K562 (cell line): ENCODE results near the gene TMEM187. TPM values are rescaled to one million over a fixed set of nuclear protein-coding genes. Genes with fewer than 3 reads are reported as not detected.

Experiments
- ARID1B ChIP-seq: fragments of 450-650 bp; IDR thresholded peaks from 2 replicates; pipeline ENCODE4 v1.6.1; 2016; ENCODE audit warnings: antibody characterized with exemption, mild to moderate bottlenecking, inconsistent platforms
- ATF6 ChIP-seq: sonication (generic); formaldehyde crosslinking; IDR thresholded peaks from 2 replicates; pipeline ENCODE4 v1.4.0; 2020; ENCODE audit warnings: mild to moderate bottlenecking, missing genetic modification reagents
- BCL6 ChIP-seq: fragments of 250-450 bp; sonication (Bioruptor Pico); IDR thresholded peaks from 2 replicates; pipeline ENCODE4 v1.4.0; 2020
- C11orf30 ChIP-seq: fragments of 450-650 bp; IDR thresholded peaks from 2 replicates; pipeline ENCODE4 v1.6.1; 2016; ENCODE audit warnings: low read depth, mild to moderate bottlenecking
- E2F8 ChIP-seq: fragments of 450-650 bp; IDR thresholded peaks from 2 replicates; pipeline ENCODE4 v1.7.1; 2018; ENCODE audit warnings: mild to moderate bottlenecking, low read depth; ENCODE audit not compliant: partially characterized antibody
- HCFC1 ChIP-seq: IDR thresholded peaks from 2 replicates; pipeline ENCODE4 v1.6.1; 2012; ENCODE audit warnings: low read depth, low read length, improper control_type of control experiment
- HDAC2 ChIP-seq: fragments of 450-650 bp; IDR thresholded peaks from 2 replicates; pipeline ENCODE4 v1.6.1; 2016; ENCODE audit warnings: mild to moderate bottlenecking
- KDM1A ChIP-seq, 2 experiments: fragments of 450-650 bp; IDR thresholded peaks; 2 replicates each; pipeline ENCODE4 v1.6.1; 2016; ENCODE audit warnings: mild to moderate bottlenecking in 2 of 2
- KLF6 ChIP-seq: fragments of 250-450 bp; sonication (Bioruptor Pico); IDR thresholded peaks from 2 replicates; pipeline ENCODE4 v1.4.0; 2020; ENCODE audit warnings: mild to moderate bottlenecking, moderate library complexity, borderline replicate concordance
- NFYB ChIP-seq: IDR thresholded peaks from 2 replicates; pipeline ENCODE4 v1.6.1; 2011; ENCODE audit warnings: mild to moderate bottlenecking, moderate library complexity; ENCODE audit not compliant: insufficient read length; ENCODE audit errors: extremely low read depth
- SMAD2 ChIP-seq: fragments of 150-350 bp; IDR thresholded peaks from 2 replicates; pipeline ENCODE4 v1.6.1; 2014; ENCODE audit warnings: low read depth, mild to moderate bottlenecking, low read length
- TSC22D4 ChIP-seq: fragments of 450-650 bp; IDR thresholded peaks from 2 replicates; pipeline ENCODE4 v1.6.1; 2016; ENCODE audit warnings: missing genetic modification characterization, missing biosample characterization, control low read depth
- ZBTB40 ChIP-seq, 2 experiments: fragments of 450-650 bp in 1 of 2; sonication (generic) in 1 of 2; formaldehyde crosslinking in 1 of 2; IDR thresholded peaks; 2 replicates each; pipeline versions ENCODE4 v1.7.1 to v1.9.0; 2016 to 2022; ENCODE audit warnings: inconsistent platforms in 1 of 2, mild to moderate bottlenecking in 1 of 2, missing genetic modification reagents in 1 of 2
- ZNF253 ChIP-seq: fragments of 250-450 bp; sonication (Bioruptor Pico); conservative IDR thresholded peaks from 2 replicates; pipeline ENCODE4 v1.6.1; 2021; ENCODE audit warnings: mild to moderate bottlenecking
- polyA plus RNA-seq, 8 experiments: library from polyadenylated mRNA; depleted of rRNA in 4 of 8; stranded (reverse) in 5 of 8; unstranded in 3 of 8; fragments of >200 nt; fragmentation: Nextera tagmentation in 2 of 8; fragmentation: Illumina TruSeq in 1 of 8; extraction: Ambion mirVana in 2 of 8; extraction: Trizol in 1 of 8; gene quantifications; 2 replicates each; pipeline versions ENCODE4 v1.2.1 to v1.2.3, GENCODE V29; 2011 to 2014; ENCODE audit warnings: inconsistent platforms in 1 of 8, missing spikeins in 1 of 8
- total RNA-seq, 7 experiments: library from RNA; depleted of rRNA in 6 of 7; stranded (reverse); fragments of >200 nt in 6 of 7; fragmentation: Illumina TruSeq in 2 of 7; extraction: Trizol in 2 of 7; gene quantifications; 2 replicates each; pipeline versions ENCODE4 v1.2.1 to v1.2.3, GENCODE V29; 2011 to 2021; ENCODE audit warnings: low replicate concordance in 1 of 7

The TMEM187 gene
- total and polyA plus RNA-seq, 9 of the 15 experiments (the other 6 are each of a cell fraction or from before 2014, with no cell fraction given) = 0.13 to 6.4 (median 1.6) TPM

GRCh38 chrX:153944140-153944799 is 28.3 kb upstream of the TMEM187 start, which contains the start of gene RENBP (continued):
- TF ChIP-seq ZBTB40 (IDR thresholded peaks at IDR 0.05) (0 out of 2 replicates have a peak, but pooled peaks have one; percentile 14), ZBTB40 (CRISPR knock-in tag; IDR thresholded peaks at IDR 0.05) (no peak), HDAC2 (0 out of 2 replicates have a peak, but pooled peaks have one; percentile 20), ATF6 (no peak), HCFC1 (no peak), ZNF253 (CRISPR knock-in tag) (no peak), E2F8 (no peak), NFYB (no peak), SMAD2 (no peak), TSC22D4 (tag) (no peak), KLF6 (CRISPR knock-in tag) (peak; percentile 77; the same call in 1 of the 2 replicates), KDM1A (IDR thresholded peaks at IDR 0.05) (no peak), ARID1B (0 out of 2 replicates have a peak, but pooled peaks have one; percentile 8), C11orf30 (peak; percentile 30; the same call in 1 of the 2 replicates), BCL6 (CRISPR knock-in tag) (no peak)
